ENCODE data around the gene MMP26.
"Not testable (repeated sequence)": the region's sequence is repeated elsewhere in the genome, so short reads cannot be mapped to it uniquely, and the experiment has no call there.

Gene MMP26

DNA sequence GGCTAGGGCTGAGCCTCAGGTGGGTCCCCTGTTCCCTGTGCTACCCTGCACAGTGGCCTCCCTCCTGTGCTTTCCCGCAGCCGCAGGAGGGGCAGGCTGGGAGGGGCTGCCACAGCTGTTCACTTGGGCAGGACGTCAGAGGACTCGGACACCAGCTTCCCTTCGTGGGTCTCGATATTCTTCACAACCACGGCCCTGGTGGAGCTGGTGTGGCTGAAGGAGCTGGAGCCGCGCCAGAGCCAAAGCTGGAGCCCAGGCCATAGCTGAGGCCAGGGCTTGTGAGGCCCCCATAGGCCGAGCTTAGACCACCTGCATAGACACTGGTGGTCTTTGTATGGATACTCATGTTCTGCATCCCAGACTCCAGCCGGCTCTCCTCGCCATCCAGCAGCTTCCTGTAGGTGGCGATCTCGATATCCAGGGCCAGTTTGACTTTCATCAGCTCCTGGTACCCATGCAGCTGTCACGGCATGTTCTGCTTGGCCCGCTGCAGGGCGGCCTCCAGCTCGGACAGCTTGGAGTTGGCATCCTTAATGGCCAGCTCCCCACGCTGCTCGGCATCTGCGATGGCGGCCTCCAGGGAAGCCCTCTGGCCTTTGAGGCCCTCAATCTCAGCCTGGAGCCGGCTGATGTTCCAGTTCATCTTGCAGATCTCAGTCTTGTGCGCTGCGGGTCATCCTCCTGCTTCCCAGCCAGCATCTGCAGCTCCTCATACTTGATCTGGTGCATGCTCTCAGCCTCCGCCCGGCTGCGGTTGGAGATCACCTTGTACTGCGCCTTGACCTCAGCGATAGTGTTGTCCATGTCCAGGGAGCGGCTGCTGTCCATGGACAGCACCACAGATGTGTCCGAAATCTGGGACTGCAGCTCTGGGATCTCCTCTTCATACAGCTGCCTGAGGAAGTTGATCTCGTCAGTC, 18.3 kb downstream of the MMP26 start:
- not testable (repeated sequence) for DNase-seq (ENCODE audit: low read depth in 2 of 2)

GRCh38 chr11:4727171-4727570, 22.6 kb downstream of the MMP26 start:
- DNase-seq (ENCODE audit: low read depth in 2 of 2), result no peak

DNA sequence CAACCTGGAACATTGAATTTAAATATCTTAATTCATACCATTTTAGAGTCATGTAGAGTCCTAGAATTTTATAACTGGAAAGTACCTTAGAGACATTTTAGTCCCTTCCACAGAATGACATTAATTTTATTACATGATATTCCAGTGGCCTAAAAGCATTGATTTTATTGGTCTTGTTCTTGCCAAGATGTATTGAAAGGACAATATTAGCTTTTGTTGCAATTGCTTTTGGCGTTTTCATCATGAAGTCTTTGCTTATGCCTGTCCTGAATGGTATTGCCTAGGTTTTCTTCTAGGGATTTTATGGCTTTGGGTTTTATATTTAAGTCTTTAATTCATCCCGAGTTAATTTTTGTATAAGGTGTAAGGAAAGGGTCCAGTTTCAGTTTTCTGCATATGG, 36.2 kb downstream of the MMP26 start:
- DNase-seq (ENCODE audit: low read depth in 2 of 2), result no peak

GRCh38 chr11:4748438-4748837, 43.9 kb downstream of the MMP26 start:
- no peak for DNase-seq (ENCODE audit: low read depth in 2 of 2)

GRCh38 chr11:4751201-4751600, 46.6 kb downstream of the MMP26 start:
- DNase-seq (ENCODE audit: low read depth in 2 of 2), result no peak

Data from stimulated activated CD4-positive, alpha-beta T cell treated with anti-CD3 and anti-CD28 coated beads, Interleukin-1b, Interleukin-23, amount 100 ng/mL, for 4 hours (primary cell).